ENCODE results near the gene BCAP31. TPM values are rescaled to one million over a fixed set of nuclear protein-coding genes. Genes with fewer than 3 reads are reported as not detected.
"Not testable (repeated sequence)": the region's sequence is repeated elsewhere in the genome, so short reads cannot be mapped to it uniquely, and the experiment has no call there.

The BCAP31 gene
- total RNA-seq, 1 experiment from 2014 or later, result 522 TPM

DNA sequence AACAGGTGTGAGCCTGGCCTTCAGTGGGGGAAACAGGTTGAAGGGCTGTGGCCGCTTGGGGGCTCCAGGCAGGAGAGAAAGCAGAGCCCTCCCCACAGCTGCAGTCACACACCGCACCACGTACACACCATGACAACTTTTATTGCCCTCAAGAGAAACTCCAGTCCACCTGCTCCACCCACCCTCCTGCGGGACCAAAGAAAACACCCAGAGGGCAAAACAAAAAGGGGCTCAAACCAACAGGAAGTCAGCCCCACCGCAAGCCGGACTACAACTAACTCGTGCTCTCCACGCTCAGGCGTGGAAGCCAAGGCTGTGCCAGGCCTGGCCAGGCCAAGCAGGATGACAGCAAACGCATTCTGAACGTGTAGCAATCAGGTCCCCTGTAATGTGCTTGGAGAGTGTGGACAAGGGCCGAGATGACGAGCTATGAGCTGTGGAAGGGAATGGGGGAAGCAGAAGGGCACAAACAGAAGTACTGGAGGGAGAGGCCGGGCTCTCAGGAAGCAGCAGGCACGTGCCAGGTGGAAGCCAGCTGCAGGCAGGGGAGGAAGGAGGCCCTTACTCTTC is 23.7 kb downstream of the BCAP31 start:
- TF ChIP-seq EZH2 (IDR thresholded peaks at IDR 0.05; ENCODE audit: low read depth), result no peak
- TF ChIP-seq, protein P1, sequence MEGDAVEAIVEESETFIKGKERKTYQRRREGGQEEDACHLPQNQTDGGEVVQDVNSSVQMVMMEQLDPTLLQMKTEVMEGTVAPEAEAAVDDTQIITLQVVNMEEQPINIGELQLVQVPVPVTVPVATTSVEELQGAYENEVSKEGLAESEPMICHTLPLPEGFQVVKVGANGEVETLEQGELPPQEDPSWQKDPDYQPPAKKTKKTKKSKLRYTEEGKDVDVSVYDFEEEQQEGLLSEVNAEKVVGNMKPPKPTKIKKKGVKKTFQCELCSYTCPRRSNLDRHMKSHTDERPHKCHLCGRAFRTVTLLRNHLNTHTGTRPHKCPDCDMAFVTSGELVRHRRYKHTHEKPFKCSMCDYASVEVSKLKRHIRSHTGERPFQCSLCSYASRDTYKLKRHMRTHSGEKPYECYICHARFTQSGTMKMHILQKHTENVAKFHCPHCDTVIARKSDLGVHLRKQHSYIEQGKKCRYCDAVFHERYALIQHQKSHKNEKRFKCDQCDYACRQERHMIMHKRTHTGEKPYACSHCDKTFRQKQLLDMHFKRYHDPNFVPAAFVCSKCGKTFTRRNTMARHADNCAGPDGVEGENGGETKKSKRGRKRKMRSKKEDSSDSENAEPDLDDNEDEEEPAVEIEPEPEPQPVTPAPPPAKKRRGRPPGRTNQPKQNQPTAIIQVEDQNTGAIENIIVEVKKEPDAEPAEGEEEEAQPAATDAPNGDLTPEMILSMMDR (conservative IDR thresholded peaks at IDR 0.05), result no peak
- H2AFZ ChIP-seq, result no peak overlapping the region
- H3K9me2 ChIP-seq (ENCODE audit: insufficient read depth), result no peaks in the 10 kb centered on the region
- ChIA-PET CTCF (no interaction called here), POLR2A (ENCODE audit: unreplicated experiment) (no interaction called here)
- DNase-seq, result no peak
- no peak overlapping the region for H3K27ac ChIP-seq
- no peaks in the 10 kb centered on the region for H3K79me2 ChIP-seq (ENCODE audit: low read depth)
- no peak overlapping the region for H3K4me2 ChIP-seq
- H3K4me3 ChIP-seq, result no peak overlapping the region
- H3F3A ChIP-seq (ENCODE audit: insufficient read depth, low read depth), result no peaks in the 10 kb centered on the region
- no peaks in the 10 kb centered on the region for H3K4me1 ChIP-seq (replicated peaks; ENCODE audit: insufficient read depth)
- H3K36me3 ChIP-seq (ENCODE audit: low read depth), result no peaks in the 10 kb centered on the region
- no peaks in the 10 kb centered on the region for H3K9me3 ChIP-seq (ENCODE audit: insufficient read depth, low read depth)
- no peaks in the 10 kb centered on the region for H3K27me3 ChIP-seq (ENCODE audit: insufficient read depth, low read depth)
- intact Hi-C loops (cut with micrococcal nuclease; ENCODE audit: unreplicated experiment), result loop anchor here (10.0 kb wide), 1 partner anchor 184 kb away; the partner anchor contains the start of gene L1CAM
- H4K20me1 ChIP-seq (ENCODE audit: insufficient read depth), result no peaks in the 10 kb centered on the region
- TSS peak; percentile 56 for BruUV-seq (replicated peaks)

DNA sequence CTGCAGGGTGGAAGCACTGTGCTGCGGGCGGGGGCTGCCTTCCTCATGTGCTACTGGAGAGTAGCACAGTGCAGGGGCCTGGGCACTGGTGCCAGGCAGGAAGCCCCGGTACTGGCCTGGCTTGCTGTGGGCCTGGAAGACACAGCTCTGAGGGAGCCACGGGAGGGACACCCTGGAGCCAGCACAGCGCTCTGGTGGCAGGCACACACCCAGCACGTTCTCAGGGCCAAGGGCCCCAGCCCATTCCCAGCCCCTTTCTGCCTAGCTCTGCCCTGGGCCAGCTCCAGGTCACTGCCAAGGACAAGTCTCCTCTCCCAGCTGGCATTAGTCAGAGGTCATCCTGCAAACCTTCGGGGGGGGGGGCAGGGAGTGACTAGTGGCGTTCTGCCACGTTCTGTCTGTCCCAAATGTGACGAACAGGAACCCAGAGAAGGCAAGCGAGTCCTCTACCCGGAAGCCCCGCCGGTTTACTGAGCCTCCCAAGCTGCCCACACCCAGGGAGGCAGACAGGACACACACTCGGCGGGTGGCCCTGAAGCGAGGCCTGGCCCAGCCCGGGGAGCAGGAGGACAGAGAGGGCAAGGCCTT is 24.3 kb downstream of the BCAP31 start:
- CTCF ChIA-PET; H3K4me1 ChIP-seq (replicated peaks; ENCODE audit: insufficient read depth); H3K79me2 ChIP-seq (ENCODE audit: low read depth); H3K36me3 ChIP-seq (ENCODE audit: low read depth); H3F3A ChIP-seq (ENCODE audit: insufficient read depth, low read depth); H3K4me2 ChIP-seq; H3K9me2 ChIP-seq (ENCODE audit: insufficient read depth); H3K27ac ChIP-seq; H4K20me1 ChIP-seq (ENCODE audit: insufficient read depth); H3K27me3 ChIP-seq (ENCODE audit: insufficient read depth, low read depth); H2AFZ ChIP-seq; H3K9me3 ChIP-seq (ENCODE audit: insufficient read depth, low read depth); BruUV-seq (replicated peaks); POLR2A ChIA-PET (ENCODE audit: unreplicated experiment); H3K4me3 ChIP-seq; DNase-seq: not testable (repeated sequence)
- intact Hi-C loops (cut with micrococcal nuclease; ENCODE audit: unreplicated experiment), result loop anchor here (10.0 kb wide), 1 partner anchor 185 kb away; the partner anchor contains the start of gene L1CAM

DNA sequence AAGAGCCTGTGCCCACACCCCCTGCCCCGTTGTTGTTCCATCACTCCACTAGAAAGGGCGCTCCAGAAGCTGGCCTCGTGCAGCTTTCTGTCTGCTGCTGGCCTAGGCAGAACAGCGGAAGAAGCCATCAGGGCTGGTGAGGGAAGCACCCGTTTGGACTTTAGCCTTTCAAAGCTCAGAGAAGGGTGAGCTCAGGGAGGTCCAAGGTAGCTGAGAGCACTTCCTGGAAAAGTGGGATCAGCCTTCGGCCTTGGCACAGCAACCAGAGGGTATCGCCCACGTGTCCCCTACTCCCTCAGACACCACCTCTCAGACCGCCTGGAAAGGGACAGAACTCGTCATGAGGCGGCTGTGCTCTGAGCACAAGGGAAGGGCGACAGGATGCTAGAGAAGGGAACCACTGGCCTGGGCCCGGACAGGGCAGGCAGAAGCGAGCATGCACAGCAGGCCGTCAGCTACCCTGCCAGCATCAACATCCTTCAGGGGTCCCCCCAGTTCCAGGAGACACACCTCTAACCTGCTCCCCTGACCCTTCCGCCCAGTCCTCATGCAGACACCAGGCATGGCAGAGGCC is 24.9 kb downstream of the BCAP31 start:
- DNase-seq; H3F3A ChIP-seq (ENCODE audit: insufficient read depth, low read depth); POLR2A ChIA-PET (ENCODE audit: unreplicated experiment); H3K4me3 ChIP-seq; H3K79me2 ChIP-seq (ENCODE audit: low read depth); intact Hi-C loops (cut with micrococcal nuclease; ENCODE audit: unreplicated experiment); CTCF ChIA-PET; BruUV-seq (replicated peaks); H3K27me3 ChIP-seq (ENCODE audit: insufficient read depth, low read depth); H3K9me2 ChIP-seq (ENCODE audit: insufficient read depth); H3K4me1 ChIP-seq (replicated peaks; ENCODE audit: insufficient read depth); H3K27ac ChIP-seq; H3K4me2 ChIP-seq; H4K20me1 ChIP-seq (ENCODE audit: insufficient read depth); H3K36me3 ChIP-seq (ENCODE audit: low read depth); H3K9me3 ChIP-seq (ENCODE audit: insufficient read depth, low read depth); H2AFZ ChIP-seq: not testable (repeated sequence)

GRCh38 chrX:153697924-153698865 is 26.0 kb downstream of the BCAP31 start:
- Histone ChIP-seq H3K27ac (no peak overlapping the region), H3K27me3 (ENCODE audit: insufficient read depth, low read depth) (no peaks in the 10 kb centered on the region), H4K20me1 (ENCODE audit: insufficient read depth) (no peaks in the 10 kb centered on the region), H3K9me2 (ENCODE audit: insufficient read depth) (no peaks in the 10 kb centered on the region), H3K4me3 (no peak overlapping the region), H3K36me3 (ENCODE audit: low read depth) (no peaks in the 10 kb centered on the region), H2AFZ (no peak overlapping the region), H3F3A (ENCODE audit: insufficient read depth, low read depth) (no peaks in the 10 kb centered on the region), H3K4me2 (no peak overlapping the region), H3K4me1 (replicated peaks; ENCODE audit: insufficient read depth) (no peaks in the 10 kb centered on the region), H3K9me3 (ENCODE audit: insufficient read depth, low read depth) (no peaks in the 10 kb centered on the region), H3K79me2 (ENCODE audit: low read depth) (no peaks in the 10 kb centered on the region)
- no TSS peak for BruUV-seq (replicated peaks)
- POLR2A ChIA-PET (ENCODE audit: unreplicated experiment), result no interaction called here
- CTCF ChIA-PET, result no interaction called here
- no peak for TF ChIP-seq EZH2 (IDR thresholded peaks at IDR 0.05; ENCODE audit: low read depth)
- TF ChIP-seq, protein P1 (conservative IDR thresholded peaks at IDR 0.05), result no peak
- intact Hi-C loops (cut with micrococcal nuclease; ENCODE audit: unreplicated experiment), result no loop called here
- DNase-seq, result no peak

- CTCF ChIA-PET; POLR2A ChIA-PET (ENCODE audit: unreplicated experiment); DNase-seq; H3K4me2 ChIP-seq; BruUV-seq (replicated peaks); H3F3A ChIP-seq (ENCODE audit: insufficient read depth, low read depth); H3K27ac ChIP-seq; H3K79me2 ChIP-seq (ENCODE audit: low read depth); H3K27me3 ChIP-seq (ENCODE audit: insufficient read depth, low read depth); H3K9me3 ChIP-seq (ENCODE audit: insufficient read depth, low read depth); H3K4me3 ChIP-seq; intact Hi-C loops (cut with micrococcal nuclease; ENCODE audit: unreplicated experiment); H3K9me2 ChIP-seq (ENCODE audit: insufficient read depth); H4K20me1 ChIP-seq (ENCODE audit: insufficient read depth); H2AFZ ChIP-seq; H3K4me1 ChIP-seq (replicated peaks; ENCODE audit: insufficient read depth); H3K36me3 ChIP-seq (ENCODE audit: low read depth): not testable (repeated sequence)
These were observed 27.0 kb downstream of the BCAP31 start for GRCh38 chrX:153696986-153697722.
